NCI-H460 (cell line): ENCODE results near the gene TSPAN15. TPM values are rescaled to one million over a fixed set of nuclear protein-coding genes. Genes with fewer than 3 reads are reported as not detected.
"Not testable (repeated sequence)": the region's sequence is repeated elsewhere in the genome, so short reads cannot be mapped to it uniquely, and the experiment has no call there.

Experiments used
- DNase-seq: peaks from one replicate; pipeline ENCODE4 v3.0.0-alpha.2; 2016; ENCODE audit warnings: low read depth; ENCODE audit errors: extremely low read depth
- total RNA-seq: library from RNA; depleted of rRNA; stranded (reverse); fragments of >200 nt; shearing (Covaris generic); gene quantifications from 2 replicates; pipeline ENCODE4 v1.2.3, GENCODE V29; 2014

TSPAN15 gene
- total RNA-seq, 1 experiment from 2014 or later: 11.5 TPM

DNA sequence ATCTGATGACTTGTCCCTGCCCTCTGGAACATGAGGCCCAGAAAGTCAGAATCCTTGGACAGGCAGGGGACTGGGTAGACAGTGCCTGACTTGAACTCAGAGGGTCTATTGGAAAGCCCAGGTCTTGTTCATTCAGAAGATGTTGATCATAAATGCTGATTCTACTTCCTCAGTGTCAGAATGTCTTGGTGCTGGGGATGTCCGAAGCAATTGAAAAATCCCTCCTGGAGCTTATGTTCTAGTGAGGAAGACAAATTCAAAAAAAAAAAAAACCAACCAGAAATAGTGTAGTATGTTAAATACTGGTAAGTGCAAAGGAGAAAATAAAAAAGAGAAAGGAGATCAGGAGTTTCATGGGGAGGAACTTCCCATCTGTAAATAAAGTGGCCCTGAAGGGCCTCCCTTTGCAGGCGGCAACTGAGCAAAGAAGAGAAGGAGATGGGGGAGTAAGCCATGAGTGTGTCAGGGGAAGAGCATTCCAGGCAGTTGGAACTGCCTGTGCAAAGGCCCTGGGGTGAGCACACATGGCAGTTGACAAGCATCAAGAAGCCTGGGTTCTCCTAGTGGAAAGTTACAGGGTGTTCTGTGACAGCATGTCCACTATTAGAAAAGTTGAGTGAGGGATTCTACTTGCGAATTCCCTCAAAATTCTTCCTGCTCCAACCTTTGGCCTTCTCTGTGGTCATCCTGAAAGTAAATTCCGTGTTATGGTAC lies 30.7 kb downstream of the TSPAN15 start:
- no peak for DNase-seq

DNA sequence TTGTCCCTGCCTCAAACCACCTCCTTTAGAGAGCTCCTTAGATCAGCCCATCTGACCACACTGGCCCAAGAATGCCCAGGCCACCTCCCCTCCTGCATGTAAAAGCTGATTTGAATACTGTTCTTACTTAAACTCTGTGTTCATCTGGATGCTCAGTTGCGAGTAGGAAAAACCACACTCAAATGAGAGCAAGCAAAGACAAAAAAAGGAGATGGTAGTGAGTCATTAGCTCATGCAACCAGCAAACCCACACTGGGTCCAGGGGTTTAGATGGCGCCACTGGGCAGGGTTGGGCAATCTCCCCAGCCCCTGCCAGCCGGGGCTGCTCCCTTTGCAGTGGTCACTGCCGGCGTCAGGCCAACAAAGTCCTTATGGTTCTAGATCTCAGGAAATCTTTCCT lies 32.7 kb downstream of the TSPAN15 start:
- no peak for DNase-seq

DNA sequence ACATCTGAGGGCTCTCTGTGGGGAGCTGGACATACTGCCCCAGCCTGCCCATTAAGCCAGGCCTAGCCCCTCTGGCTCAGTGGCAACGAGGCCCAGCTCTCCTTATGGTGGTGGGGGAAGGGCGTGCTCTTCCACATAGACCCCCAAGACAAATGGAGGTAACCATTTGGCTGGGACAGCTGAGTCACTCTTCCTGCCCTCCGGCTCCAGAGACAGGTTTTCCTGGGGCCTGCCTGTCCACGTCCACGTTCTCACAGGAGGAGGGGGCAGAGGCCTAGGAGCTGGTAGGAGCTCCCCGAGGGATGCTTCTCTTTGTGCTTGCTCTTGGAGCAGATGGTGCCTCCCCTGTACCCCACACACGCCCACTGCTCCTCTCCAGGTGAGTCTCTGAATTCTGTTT lies 33.5 kb downstream of the TSPAN15 start:
- DNase-seq: no peak

DNA sequence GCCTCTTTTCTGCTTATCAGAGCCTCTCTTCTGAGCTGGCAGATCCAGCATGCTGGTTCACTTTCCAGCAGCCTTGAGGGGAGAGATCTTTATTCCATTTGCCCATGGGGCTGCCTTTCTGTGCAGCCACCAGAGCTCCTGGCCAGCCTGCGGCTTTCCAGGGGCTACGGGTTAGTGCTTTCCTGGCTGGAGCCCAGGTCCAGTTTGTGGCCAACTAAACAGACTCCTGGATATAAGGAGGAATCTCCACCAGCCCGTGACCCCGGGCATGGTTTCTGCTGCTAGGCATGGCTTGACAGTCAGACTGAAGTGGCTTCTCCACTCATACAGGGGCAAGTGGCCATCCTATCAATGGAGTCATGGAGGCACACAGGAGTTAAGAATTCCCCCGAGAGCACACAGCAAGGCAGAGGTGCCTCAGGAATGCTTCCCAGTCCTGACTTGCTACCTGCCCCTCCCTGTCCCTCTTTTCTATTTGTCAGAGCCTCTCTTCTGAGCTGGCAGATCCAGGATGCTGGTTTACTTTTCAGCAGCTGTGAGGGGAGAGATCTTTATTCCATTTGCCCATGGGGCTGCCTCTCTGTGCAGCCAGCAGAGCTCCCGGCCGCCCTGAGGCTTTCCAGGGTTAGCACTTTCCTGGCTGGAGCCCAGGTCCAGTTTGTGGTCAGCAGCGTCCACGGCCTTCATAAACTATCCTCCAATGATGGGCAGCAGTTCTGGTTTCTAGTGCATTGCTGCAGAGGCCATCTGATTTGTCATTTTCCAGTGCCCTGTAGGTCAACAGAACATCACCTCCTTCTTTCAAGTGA lies 35.9 kb downstream of the TSPAN15 start:
- DNase-seq: no peak

DNA sequence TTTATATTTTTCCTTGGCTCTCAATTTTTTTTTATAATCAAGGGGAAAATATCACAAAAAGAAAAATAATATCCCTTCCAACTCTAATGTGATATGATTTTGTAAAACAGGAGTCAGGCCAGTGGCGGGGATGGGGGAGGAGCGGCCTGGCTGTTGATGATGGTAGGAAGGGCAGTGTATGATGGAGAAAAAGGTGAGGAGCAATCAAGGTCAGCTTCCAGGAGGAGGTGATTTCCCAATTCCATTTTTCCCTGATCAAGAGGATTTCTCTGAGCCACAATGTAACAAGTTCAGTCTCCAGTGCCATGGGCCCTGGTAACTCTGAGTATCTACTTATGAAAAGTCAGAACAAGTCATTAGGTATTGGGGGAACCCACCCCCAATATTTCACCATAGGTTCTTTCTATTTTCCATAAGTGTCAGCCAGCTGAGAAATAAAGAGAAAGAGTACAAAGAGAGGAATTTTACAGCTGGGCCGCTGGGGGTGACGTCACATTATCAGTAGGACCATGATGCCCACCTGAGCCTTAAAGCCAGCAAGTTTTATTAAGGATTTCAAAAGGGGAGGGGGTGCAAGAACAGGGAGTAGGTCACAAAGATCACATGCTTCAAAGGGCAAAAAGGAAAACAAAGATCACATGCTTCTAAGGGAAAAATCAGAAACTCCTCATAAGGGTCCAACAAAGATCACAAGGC lies 37.0 kb downstream of the TSPAN15 start:
- DNase-seq: not testable (repeated sequence)

DNA sequence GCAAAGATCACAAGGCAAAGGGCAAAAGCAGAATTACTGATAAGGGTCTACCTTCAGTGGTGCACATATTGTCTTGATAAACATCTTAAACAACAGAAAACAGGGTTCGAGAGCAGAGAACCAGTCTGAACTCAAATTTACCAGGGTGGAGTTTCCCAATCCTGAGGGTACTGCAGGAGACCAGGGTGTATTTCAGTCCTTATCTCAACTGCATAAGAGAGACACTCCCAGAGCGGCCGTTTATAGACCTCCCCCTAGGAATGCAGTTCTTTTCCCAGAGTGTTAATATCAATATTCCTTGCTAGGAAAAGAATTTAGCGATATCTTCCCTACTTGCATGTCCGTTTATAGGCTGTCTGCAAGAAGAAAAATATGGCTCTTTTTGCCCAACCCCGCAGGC lies 37.6 kb downstream of the TSPAN15 start:
- DNase-seq: not testable (repeated sequence)

DNA sequence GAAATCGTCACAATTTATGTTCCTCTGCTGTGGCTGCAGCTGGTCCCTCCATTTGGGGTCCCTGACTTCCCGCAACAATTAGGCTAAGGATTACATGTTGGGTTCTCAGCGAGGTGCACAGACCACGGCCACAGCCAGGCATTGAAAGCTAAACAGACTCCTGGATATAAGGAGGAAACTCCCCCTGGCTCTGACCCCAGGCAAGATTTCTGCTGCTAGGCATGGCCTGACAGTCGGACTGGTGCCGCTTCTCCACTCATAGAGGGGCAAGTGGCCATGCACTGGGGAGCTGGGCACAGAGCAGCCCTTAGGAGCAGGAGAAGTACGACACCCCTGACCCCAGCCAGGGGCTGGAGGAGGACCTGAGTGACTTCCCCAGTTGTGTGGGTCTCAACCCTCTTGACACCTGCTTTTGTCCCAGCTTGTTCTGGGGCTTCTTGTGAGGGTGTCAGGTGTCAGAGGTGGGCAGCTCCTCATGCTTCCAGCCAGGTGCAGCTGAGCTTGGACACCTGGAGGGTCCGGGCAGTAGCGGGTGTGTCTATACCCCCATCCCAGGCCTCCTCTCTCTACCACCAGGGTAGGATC lies 38.3 kb downstream of the TSPAN15 start:
- DNase-seq: no peak

DNA sequence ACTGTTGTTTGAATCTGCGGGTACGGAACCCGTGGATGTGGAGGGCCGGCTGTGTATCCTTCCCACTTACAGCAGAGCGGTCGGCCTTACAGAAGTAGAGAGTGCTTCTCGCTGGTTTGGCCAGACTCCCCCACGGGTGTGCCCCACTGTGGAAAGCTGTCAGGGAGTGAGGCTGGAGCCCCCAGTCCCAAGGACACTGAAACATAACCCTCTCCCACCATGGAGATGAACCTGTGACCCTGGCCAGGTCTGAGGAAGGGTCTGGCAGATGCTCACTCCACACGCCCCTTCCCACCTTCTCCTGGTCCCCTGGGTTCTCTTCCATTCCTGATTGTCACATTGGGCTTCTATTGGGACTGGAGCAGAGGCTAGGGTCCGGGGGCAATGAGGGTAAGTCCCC lies 39.6 kb downstream of the TSPAN15 start:
- DNase-seq: no peak

DNA sequence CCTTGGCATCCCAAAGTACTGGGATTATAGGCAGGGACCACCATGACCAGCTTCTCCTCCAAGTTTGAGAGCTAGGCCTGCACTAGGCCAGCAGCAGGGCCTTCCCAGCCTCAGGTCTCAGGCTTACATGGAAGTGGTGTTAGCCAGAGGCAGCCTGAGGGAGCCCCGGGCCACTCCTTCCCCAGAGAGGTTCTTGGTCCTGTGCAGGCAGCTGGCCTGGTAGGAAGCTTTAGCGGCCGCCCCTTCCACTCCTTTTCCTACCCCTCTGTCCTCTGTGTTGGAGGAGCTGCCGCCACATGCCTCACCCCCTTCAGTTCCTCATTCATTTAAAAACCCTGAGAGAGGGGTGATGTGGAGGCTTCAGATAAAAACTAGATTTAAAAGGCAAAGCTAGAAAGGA lies 40.3 kb downstream of the TSPAN15 start:
- no peak for DNase-seq

DNA sequence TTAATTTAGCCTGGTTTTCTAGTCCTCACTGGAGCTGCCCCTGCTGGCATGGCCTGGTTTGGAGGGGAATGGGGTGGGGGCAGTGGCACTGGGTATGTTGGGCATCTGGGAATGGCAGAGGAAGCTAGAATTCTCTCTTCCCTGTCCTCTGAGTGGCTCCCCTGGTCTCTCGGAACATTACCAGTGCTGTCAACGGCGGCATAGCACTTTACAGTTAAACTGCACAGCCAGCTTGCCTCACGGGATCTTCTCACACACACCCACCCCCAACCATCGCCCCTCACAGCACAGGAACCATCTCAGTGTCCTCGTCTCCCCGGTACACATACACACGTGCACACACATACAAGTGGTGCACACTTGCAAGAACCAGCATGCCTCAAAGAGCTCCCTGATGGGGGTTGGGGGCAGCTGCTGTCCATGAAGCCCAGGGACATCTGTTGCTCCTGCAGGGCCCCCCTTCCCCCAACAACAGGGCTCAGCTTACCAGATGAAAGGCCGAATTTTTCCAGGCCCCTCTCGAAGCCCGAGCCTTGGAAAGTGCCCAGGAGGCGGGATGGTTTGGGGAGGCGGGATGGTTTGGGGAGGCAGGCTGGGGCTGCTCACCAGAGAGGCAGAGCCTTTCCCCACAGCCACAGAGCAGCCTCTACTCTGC lies 41.0 kb downstream of the TSPAN15 start:
- DNase-seq: no peak

DNA sequence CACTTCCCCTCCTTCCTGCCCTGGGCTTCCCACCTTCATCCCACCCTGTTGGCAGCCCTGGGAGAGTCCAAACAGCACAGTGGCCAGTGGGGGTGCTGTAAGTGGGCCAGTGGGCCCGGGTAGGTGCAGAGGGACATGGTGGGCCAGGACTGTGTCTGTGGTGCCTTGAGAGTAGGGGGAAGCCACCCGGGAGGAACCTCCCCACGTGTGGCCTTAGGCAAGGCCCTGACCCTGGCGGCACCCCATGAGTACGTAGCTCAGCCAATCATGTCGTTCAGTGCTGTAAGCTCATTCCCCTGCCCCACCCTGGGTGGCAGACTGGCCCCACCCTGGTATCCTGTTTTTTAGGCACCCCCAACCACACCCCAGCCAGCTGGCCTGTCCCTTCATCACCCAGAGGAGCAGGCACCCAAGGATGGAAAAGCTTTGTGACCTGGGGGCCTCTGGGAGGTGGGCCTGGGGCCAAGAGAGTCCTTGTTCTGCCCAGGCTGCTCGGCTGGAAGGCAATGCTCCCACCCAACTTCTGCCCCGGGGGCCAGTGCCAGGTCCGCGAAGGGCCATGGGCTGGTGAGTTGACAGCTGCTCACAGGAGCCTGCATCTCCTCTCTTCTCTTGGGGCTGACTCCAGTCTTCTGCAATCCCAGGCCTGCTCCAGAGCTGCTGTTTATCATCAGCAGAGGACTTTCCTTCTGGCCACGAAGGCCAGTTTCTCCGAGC lies 41.6 kb downstream of the TSPAN15 start:
- no peak for DNase-seq

DNA sequence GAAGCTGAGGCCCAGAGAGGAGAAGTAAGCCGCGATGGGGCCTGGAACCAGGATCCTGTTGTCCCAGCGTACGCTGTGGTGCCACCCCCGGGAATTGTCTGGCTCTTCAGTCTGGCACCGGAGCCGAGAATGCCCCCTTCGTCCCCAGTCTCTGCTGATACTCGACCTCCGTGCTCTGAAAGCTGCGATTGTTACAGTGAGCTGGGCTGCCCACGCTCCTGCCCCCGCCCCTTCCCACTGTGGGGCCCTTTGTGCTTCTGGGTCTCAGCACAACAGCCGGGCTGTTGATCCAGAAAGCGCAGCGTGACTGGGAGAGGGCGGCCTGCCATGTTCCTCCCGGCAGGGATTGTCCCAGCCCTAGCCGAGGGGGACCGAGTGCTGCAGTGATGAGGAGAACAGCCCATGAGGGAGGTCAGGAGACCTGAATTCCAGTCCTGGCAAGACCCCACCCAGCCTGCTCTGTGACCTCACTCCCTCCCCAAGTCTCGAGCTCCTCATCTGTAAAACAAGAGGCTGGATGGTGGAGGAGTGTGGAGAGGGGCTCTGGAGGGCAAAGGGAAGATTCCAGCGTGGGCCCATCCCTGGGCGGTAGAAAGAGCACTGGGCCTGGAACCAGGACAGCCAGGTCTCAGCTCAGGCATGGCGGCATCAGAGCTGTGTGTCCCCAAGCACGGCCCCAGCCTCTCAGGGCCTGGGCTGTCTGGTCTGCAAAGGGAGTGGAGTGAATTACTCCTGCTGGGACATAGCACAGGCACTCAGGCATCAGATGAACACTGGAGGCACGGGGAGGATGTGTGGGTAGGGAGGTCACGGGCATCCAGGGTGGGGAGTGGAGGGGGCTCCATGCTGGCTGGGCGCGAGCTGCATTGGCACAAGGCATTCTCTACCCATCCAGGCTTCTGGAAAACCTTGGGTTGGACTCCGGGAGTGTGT lies 43.6 kb downstream of the TSPAN15 start:
- no peak for DNase-seq

DNA sequence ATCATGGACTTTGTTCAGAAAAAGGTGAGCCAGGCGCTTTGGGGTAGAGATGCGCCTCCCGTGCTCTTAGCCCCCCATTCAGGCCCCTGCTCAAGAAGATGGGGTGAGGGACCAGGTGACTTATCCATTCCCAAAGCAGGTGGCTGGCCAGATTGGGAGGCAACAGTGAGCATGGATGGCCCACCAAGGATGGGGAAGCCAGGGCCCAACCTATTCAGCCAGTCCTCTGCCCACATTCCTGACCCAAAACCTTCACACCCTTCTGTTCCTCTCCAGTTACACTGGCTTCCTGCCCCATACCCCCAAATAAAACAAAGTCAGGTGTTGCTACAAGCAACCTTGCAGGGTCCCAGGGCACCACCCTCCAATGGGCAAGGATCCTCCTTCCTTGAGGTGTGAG lies 44.4 kb downstream of the TSPAN15 start:
- no peak for DNase-seq

DNA sequence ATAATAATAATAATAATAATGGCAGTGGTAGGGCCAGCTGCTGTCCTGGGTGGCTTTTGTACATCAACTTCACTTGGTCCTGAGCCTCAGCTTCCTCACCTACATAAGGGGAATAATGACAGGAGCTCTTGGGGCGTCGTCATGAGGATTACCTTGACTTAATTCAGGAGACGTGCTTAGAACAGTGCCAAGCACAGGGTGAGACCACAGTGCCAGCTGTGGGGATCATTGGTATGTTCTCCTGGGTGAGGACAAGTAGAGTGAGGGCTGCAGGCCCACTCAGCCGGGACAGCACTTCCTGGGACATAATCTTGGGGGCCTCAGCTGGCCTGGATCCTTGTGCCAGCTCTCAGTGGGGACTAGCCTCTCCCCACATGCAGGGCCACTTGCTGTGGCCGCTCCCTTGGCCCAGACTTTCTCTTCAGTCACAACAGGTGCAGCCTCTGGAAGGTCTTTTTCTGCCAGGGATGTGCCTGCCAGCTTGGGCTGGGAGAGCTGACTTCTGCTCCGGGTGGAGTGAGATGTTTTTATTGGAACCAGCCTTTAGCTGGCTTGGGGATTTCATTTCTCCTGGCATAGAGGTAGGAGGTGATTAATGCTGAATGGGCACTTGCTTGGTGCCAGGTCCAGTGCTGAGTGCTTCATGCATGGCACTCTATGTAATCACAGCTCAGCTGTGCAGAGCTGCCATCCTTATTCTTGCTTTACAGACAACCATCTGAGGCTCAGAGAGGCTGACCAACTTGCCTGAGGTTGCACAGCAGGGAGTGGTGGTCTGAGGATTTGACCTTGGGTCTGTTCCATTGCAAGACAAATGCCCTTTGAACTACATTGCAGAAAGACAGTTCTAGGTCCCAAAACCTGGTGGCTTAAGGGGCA lies 45.3 kb downstream of the TSPAN15 start:
- DNase-seq: no peak

DNA sequence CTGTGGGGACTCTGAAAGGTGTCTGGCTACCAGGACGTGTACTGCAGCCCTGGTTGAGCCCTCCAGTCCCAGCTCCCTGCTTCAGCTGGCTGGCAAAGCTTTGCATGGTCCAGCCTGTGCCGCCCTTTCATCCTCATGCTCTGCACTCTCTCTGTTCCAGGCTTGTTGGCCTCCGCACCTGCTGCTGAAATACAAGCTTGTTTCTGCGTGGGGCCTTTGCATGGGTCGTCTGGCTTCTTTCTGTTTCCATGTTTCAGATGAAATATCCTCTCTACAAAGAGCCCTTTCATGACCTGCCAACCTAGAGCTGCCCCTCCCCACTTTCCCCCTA lies 45.9 kb downstream of the TSPAN15 start:
- no peak for DNase-seq

DNA sequence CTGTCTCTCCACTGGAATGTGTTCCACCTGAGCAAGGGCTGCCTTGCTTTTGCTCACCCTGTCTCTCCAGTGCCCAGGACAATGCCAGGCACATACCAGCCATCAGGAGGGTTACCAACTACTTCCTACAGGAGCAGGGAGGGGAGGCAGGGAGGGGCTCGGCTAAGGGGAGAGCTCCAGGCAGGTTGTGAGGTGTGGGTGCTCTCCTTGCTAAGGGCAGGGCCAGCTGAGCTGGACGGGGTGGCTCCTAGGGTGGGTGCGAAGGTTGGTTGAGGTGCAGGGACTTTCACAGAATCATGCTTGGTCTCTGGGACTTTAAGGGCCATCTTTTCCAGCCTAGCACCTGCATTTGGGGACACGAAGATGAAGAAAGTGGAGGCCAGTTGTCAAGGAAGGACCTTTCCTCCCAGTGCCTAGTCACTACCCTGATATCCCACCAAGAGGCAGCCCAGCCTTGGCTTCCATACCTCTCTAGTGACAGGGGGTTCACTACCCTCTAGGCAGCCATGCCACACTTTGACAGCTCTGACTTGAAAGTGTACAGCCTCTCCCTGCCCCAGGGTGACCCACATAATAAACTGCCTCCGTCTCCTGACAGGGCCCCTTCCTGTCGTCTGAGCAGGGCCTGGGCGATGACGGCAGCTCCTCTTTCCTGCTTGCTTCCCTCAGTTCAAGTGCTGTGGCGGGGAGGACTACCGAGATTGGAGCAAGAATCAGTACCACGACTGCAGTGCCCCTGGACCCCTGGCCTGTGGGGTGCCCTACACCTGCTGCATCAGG lies 46.5 kb downstream of the TSPAN15 start:
- DNase-seq: no peak

DNA sequence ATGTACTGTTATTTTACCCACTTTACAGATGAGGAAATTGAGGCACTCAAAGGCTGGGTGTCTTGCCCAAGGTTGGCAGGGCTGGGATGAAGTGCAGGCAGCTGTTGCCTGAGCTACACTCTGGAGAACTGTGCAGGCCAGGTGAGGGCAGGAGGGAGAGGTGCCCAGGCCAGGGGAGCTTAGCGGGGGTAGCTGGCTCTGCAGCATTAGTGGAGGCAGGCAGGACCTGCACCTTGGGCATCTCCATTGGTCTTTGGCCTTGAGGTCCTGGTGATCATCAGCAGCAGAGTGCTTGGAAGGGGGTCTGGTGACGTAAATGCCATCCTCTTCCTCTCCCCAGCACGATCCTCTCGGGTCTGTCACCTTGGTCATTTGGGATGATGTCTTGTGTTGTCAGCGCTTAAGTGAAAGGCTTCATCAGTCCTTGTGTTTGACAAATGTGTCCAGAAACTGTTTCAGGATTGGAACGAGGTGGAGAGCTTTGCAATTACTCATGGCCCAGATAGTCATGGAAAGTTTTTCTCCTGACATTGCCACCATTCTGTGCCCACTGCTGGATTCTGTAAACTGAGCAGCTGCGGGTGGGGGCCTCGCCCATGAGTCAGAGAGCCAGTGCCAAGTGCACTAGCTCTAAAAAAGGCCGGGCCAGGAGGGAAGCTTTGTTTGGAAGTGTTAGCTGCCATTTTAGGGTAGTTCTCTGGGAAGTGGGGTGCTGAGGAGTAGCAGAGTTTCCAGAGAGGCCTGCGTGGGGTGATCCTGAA lies 47.6 kb downstream of the TSPAN15 start:
- no peak for DNase-seq
